Panc1 (cell line): Measurements from ENCODE around the gene LMAN2L. TPM values are rescaled to one million over a fixed set of nuclear protein-coding genes. Genes with fewer than 3 reads are reported as not detected.

Experiments
- ATAC-seq: fragments of 200-7000 bp; cut with Tn5 transposase; 2 replicates; pipeline ENCODE4 v1.9.1; 2020; ENCODE audit warnings: mild to moderate bottlenecking, moderate library complexity
- BruUV-seq: library from RNA; stranded (reverse); fragments of 400-500 nt; replicated peaks from 2 replicates; lab custom pipeline; 2021; lab: Mats Ljungman, UMichigan
- CTCF ChIA-PET: fragments of 300-600 bp; sonication (Branson Sonifier 250); formaldehyde crosslinking; loops from one replicate; lab custom pipeline; 2022; ENCODE audit warnings: antibody characterized with exemption; lab: Charles Lee
- POLR2A ChIA-PET: fragments of 300-600 bp; sonication (Branson Sonifier 250); formaldehyde crosslinking; loops from one replicate; lab custom pipeline; 2022; ENCODE audit warnings: antibody characterized with exemption; lab: Charles Lee
- DNase-seq: peaks from one replicate; pipeline ENCODE4 v3.0.0-alpha.2; 2010; ENCODE audit warnings: low read depth, low spot score
- H3K27ac ChIP-seq: 2 replicates; pipeline ENCODE4 v1.5.1; 2011; ENCODE audit warnings: mild to moderate bottlenecking, low read length, inconsistent platforms
- H3K27me3 ChIP-seq: fragments of 200-500 bp; sonication (Bioruptor generic); 2 replicates; pipeline ENCODE4 v1.6.0; 2014; ENCODE audit warnings: low read length, inconsistent platforms; ENCODE audit not compliant: control insufficient read depth, insufficient read depth
- H3K36me3 ChIP-seq: fragments of 200-500 bp; sonication (Bioruptor generic); 2 replicates; pipeline ENCODE4 v1.5.1; 2014; ENCODE audit warnings: inconsistent platforms, mild to moderate bottlenecking, low read length, moderate library complexity; ENCODE audit not compliant: control insufficient read depth, insufficient read depth
- H3K4me1 ChIP-seq: 2 replicates; pipeline ENCODE4 v1.5.1; 2011; ENCODE audit warnings: inconsistent platforms, mild to moderate bottlenecking, low read length, moderate library complexity; ENCODE audit not compliant: control insufficient read depth, insufficient read depth
- H3K4me3 ChIP-seq, 2 experiments: 2 replicates each; pipeline ENCODE4 v1.5.1; 2011 to 2012; ENCODE audit warnings: low read depth in 2 of 2, low read length in 2 of 2, mild to moderate bottlenecking in 2 of 2, inconsistent platforms in 1 of 2, moderate library complexity in 1 of 2
- H3K9me3 ChIP-seq: fragments of 200-500 bp; sonication (Bioruptor generic); 2 replicates; pipeline ENCODE4 v1.5.1; 2014; ENCODE audit warnings: low read depth, mild to moderate bottlenecking, inconsistent platforms, low read length, moderate library complexity; ENCODE audit not compliant: control insufficient read depth, insufficient read depth
- CTCF ChIP-seq: fragments of 450-650 bp; IDR thresholded peaks from 2 replicates; pipeline ENCODE4 v1.5.1; 2017; ENCODE audit warnings: mild to moderate bottlenecking
- POLR2AphosphoS5 ChIP-seq: IDR thresholded peaks from 2 replicates; pipeline ENCODE4 v1.6.1; 2012; ENCODE audit warnings: mild to moderate bottlenecking, low read depth, low read length, moderate library complexity
- REST ChIP-seq, 2 experiments: IDR thresholded peaks; 2 replicates each; pipeline ENCODE4 v1.6.1; 2011 to 2012; ENCODE audit warnings: low read depth in 2 of 2, control low read depth in 1 of 2, low read length in 1 of 2, mild to moderate bottlenecking in 1 of 2, moderate library complexity in 1 of 2; ENCODE audit not compliant: insufficient read depth in 1 of 2
- SIN3A ChIP-seq: IDR thresholded peaks from 2 replicates; pipeline ENCODE4 v1.6.1; 2012; ENCODE audit warnings: low read depth, mild to moderate bottlenecking, low read length, moderate library complexity, borderline replicate concordance; ENCODE audit not compliant: insufficient read depth
- TCF7L2 ChIP-seq: IDR thresholded peaks from 2 replicates; pipeline ENCODE4 v1.6.1; 2011; ENCODE audit warnings: mild to moderate bottlenecking, low read depth, low read length, inconsistent platforms
- in situ Hi-C: cut with HindIII; loops from 2 replicates; pipeline ENCODE4 v1.10.0; 2016; ENCODE audit warnings: low sequenced_read_pairs, low pct_unique_long_range_greater_than_20kb
- intact Hi-C: fragments of 100-400 bp; cut with micrococcal nuclease; formaldehyde crosslinking; loops from one replicate; pipeline ENCODE4 v1.10.0; 2022; ENCODE audit not compliant: unreplicated experiment
- total RNA-seq: library from RNA; stranded (reverse); gene quantifications from one replicate; pipeline ENCODE4 v1.2.1, GENCODE V29; 2021; ENCODE audit not compliant: unreplicated experiment

Gene LMAN2L
- total RNA-seq, 1 experiment from 2014 or later: 31.5 TPM

DNA sequence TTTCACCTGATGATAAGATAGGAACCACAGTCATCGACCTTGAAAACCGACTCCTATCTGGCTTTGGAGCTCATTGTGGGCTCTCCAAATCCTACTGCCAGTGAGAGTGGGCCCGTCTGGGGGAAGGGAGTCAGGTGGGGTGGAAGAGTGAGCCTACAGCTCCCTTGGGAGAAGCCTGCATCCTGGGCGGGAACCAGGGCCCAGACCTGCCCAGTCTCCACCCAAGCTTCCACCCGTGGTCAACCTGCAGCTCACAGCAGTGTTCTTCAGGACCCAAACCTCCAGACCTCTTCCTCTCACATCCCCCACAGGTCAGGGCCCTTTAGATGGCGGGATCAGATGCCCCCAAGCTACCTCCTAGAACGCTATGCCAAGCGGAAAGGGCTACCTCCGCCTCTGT, 40.2 kb downstream of the LMAN2L start:
- in situ Hi-C loops: no loop called here

GRCh38 chr2:96699021-96699420, 40.8 kb downstream of the LMAN2L start:
- ChIA-PET CTCF (interaction anchor here (1.1 kb wide), 1 partner anchor 63 kb away, joined by 4 read pairs; no protein-coding TSS in a partner anchor), POLR2A (no interaction called here)
- Histone ChIP-seq H3K4me1 (no peaks in the 10 kb centered on the region), H3K4me3 (no peak overlapping the region), H3K27ac (no peak overlapping the region), H3K36me3 (no peaks in the 10 kb centered on the region), H3K9me3 (no peaks in the 10 kb centered on the region), H3K27me3 (no peaks in the 10 kb centered on the region)
- ATAC-seq: no peak
- DNase-seq: no peak
- intact Hi-C loops: no loop called here
- no TSS peak for BruUV-seq
- no peak for TF ChIP-seq POLR2AphosphoS5
- TF ChIP-seq REST (IDR thresholded peaks at IDR 0.05; ENCODE audit: insufficient read depth in 1 of 2, low read depth in 2 of 2, low read length in 1 of 2): no peak
- TF ChIP-seq SIN3A: no peak
- in situ Hi-C loops: no loop called here

More for the DNA sequence above, 40.2 kb downstream of the LMAN2L start:
- intact Hi-C loops: no loop called here
- H3K4me1 ChIP-seq: no peaks in the 10 kb centered on the region
- H3K27ac ChIP-seq: no peak overlapping the region
- ChIA-PET POLR2A (no interaction called here), CTCF (interaction anchor here (1.1 kb wide), 1 partner anchor 62 kb away, joined by 4 read pairs; no protein-coding TSS in a partner anchor)
- H3K9me3 ChIP-seq: no peaks in the 10 kb centered on the region
- no peak overlapping the region for H3K4me3 ChIP-seq
- BruUV-seq: no TSS peak
- DNase-seq (no peak), ATAC-seq (no peak)
- no peaks in the 10 kb centered on the region for H3K36me3 ChIP-seq
- H3K27me3 ChIP-seq: no peaks in the 10 kb centered on the region
- TF ChIP-seq SIN3A (no peak), POLR2AphosphoS5 (no peak), CTCF (no peak), REST (IDR thresholded peaks at IDR 0.05; ENCODE audit: insufficient read depth in 1 of 2, low read depth in 2 of 2, low read length in 1 of 2) (no peak), TCF7L2 (no peak)
